Activated CD8-positive, alpha-beta memory T cell treated with anti-CD3 and anti-CD28 coated beads for 4 hours (primary cell): ENCODE results near the gene COPB1.
A peak's percentile ranks its signal among the peaks of the same experiment; 100 is the strongest.

Experiments used
- DNase-seq, 2 donors: peaks; one replicate each; pipeline ENCODE4 v3.0.0-alpha.2; 2020; ENCODE audit warnings: low read depth in 2 of 2

COPB1 gene

GRCh38 chr11:14425621-14426020 is 74.0 kb downstream of the COPB1 start:
- DNase-seq = no peak

- DNase-seq = no peak
These were observed 75.5 kb downstream of the COPB1 start for GRCh38 chr11:14424096-14424495.

- DNase-seq = no peak
These were observed 76.0 kb downstream of the COPB1 start for GRCh38 chr11:14423633-14424032.

- no peak for DNase-seq
These were observed 76.8 kb downstream of the COPB1 start for GRCh38 chr11:14422814-14423182.

GRCh38 chr11:14422052-14422813 is 77.4 kb downstream of the COPB1 start:
- no peak for DNase-seq

- no peak for DNase-seq
These were observed 79.4 kb downstream of the COPB1 start for GRCh38 chr11:14420223-14420622.

GRCh38 chr11:14418801-14419417 is 80.7 kb downstream of the COPB1 start:
- no peak for DNase-seq

GRCh38 chr11:14417617-14418374 is 81.8 kb downstream of the COPB1 start:
- DNase-seq = no peak

GRCh38 chr11:14417186-14417585 is 82.4 kb downstream of the COPB1 start:
- no peak for DNase-seq

GRCh38 chr11:14414470-14415461 is 84.8 kb downstream of the COPB1 start:
- DNase-seq = peak; percentile 57 to 82

- DNase-seq = no peak
These were observed 86.1 kb downstream of the COPB1 start for GRCh38 chr11:14413307-14414069.

- no peak for DNase-seq
These were observed 87.8 kb downstream of the COPB1 start for GRCh38 chr11:14411818-14412217.

GRCh38 chr11:14409891-14410290 is 89.7 kb downstream of the COPB1 start:
- no peak for DNase-seq

GRCh38 chr11:14408612-14409011 is 91.0 kb downstream of the COPB1 start:
- no peak for DNase-seq
